Suprapubic skin (tissue), 4 donors: ENCODE results near the gene ICAM5.

Source experiments
- EP300 ChIP-seq: sonication (generic); formaldehyde crosslinking; IDR thresholded peaks from one replicate; pipeline ENCODE4 v1.6.1; 2017; ENCODE audit warnings: antibody characterized with exemption
- POLR2A ChIP-seq, 2 donors: fragments of 450-650 bp; IDR thresholded peaks; one replicate each; pipeline ENCODE4 v1.6.1; 2017; ENCODE audit warnings: antibody characterized with exemption in 2 of 2, mild to moderate bottlenecking in 2 of 2, moderate library complexity in 2 of 2
- POLR2AphosphoS5 ChIP-seq, 3 donors: sonication (generic); formaldehyde crosslinking; IDR thresholded peaks; one replicate each; pipeline ENCODE4 v1.6.1; 2017; ENCODE audit warnings: antibody characterized with exemption in 3 of 3
- TF ChIP-seq, protein P1 (sequence below), 2 donors: fragments of 200-600 bp in 1 of 2; fragments of 450-650 bp in 1 of 2; sonication (generic) in 1 of 2; IDR thresholded peaks; one replicate each; pipeline ENCODE4 v1.5.1; 2016 to 2019; ENCODE audit warnings: antibody characterized with exemption in 2 of 2, mild to moderate bottlenecking in 1 of 2, moderate library complexity in 1 of 2

DNA sequence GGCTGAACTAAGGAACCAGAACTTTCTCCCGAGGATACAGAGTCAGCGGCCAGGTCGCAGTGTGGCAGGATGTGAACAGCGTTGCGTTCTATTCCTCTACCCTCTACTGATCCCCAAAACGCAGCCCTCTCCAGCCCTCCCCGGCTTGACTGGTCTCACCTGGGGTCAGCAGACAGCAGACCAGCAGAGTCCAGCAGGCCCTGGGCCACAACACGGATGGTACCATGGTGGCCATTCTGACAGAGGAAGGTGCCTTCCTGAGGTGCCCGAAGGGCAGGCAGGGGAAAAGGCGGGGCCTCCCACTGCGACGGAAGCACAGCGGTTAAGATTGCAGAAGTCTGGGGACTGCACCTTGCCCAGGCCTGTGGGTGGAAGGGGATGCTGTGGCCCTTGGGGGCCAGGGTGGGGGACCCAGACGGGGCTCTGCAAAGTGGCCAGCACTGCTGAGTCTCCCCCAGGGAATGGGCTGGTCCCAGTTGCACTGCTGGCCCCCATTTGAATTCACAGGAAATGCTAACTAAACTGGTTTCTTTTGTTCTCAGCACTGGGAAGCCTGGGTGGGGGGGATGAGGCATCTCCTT is 49.7 kb downstream of the ICAM5 start, which contains the start of gene ICAM3:
- TF ChIP-seq POLR2AphosphoS5 (IDR thresholded peaks at IDR 0.05): no peak
- TF ChIP-seq, protein P1, sequence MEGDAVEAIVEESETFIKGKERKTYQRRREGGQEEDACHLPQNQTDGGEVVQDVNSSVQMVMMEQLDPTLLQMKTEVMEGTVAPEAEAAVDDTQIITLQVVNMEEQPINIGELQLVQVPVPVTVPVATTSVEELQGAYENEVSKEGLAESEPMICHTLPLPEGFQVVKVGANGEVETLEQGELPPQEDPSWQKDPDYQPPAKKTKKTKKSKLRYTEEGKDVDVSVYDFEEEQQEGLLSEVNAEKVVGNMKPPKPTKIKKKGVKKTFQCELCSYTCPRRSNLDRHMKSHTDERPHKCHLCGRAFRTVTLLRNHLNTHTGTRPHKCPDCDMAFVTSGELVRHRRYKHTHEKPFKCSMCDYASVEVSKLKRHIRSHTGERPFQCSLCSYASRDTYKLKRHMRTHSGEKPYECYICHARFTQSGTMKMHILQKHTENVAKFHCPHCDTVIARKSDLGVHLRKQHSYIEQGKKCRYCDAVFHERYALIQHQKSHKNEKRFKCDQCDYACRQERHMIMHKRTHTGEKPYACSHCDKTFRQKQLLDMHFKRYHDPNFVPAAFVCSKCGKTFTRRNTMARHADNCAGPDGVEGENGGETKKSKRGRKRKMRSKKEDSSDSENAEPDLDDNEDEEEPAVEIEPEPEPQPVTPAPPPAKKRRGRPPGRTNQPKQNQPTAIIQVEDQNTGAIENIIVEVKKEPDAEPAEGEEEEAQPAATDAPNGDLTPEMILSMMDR (IDR thresholded peaks at IDR 0.05): no peak
- TF ChIP-seq POLR2A (IDR thresholded peaks at IDR 0.05): no peak
- no peak for TF ChIP-seq EP300
